Chondrocyte (in vitro differentiated cells): ENCODE results near the gene UTS2. TPM values are rescaled to one million over a fixed set of nuclear protein-coding genes. Genes with fewer than 3 reads are reported as not detected.

Experiments used
- DNase-seq: peaks from one replicate; pipeline ENCODE4 v3.0.0; 2021; ENCODE audit warnings: mixed read lengths, low spot score
- H3K27ac Mint-ChIP-seq: one replicate; pipeline ENCODE4 v1.8.0; 2021; ENCODE audit warnings: mild to moderate bottlenecking, moderate library complexity, mixed read lengths; ENCODE audit not compliant: unreplicated experiment
- H3K27me3 Mint-ChIP-seq: 2 replicates; pipeline ENCODE4 v1.8.0; 2021; ENCODE audit warnings: low read depth, mixed read lengths
- H3K36me3 Mint-ChIP-seq: 2 replicates; pipeline ENCODE4 v1.8.0; 2021; ENCODE audit warnings: low read depth, mixed read lengths
- H3K4me1 Mint-ChIP-seq: 2 replicates; pipeline ENCODE4 v1.8.0; 2021; ENCODE audit warnings: low read depth, mild to moderate bottlenecking, mixed read lengths
- H3K4me3 Mint-ChIP-seq: one replicate; pipeline ENCODE4 v1.8.0; 2021; ENCODE audit warnings: mild to moderate bottlenecking, moderate library complexity, mixed read lengths; ENCODE audit not compliant: unreplicated experiment
- H3K9me3 Mint-ChIP-seq: 2 replicates; pipeline ENCODE4 v1.8.0; 2021; ENCODE audit warnings: low read depth, mixed read lengths
- total RNA-seq: library from RNA; stranded (reverse); gene quantifications from 3 replicates; pipeline ENCODE4 v1.2.1, GENCODE V29; 2021
- TF ChIP-seq, protein P1 (sequence below): fragments of 200-600 bp; sonication (generic); IDR thresholded peaks from 2 replicates; pipeline ENCODE4 v1.5.0; 2021; ENCODE audit warnings: antibody characterized with exemption, mild to moderate bottlenecking, moderate library complexity

UTS2 gene
- total RNA-seq, 1 donor from 2014 or later = not detected

DNA sequence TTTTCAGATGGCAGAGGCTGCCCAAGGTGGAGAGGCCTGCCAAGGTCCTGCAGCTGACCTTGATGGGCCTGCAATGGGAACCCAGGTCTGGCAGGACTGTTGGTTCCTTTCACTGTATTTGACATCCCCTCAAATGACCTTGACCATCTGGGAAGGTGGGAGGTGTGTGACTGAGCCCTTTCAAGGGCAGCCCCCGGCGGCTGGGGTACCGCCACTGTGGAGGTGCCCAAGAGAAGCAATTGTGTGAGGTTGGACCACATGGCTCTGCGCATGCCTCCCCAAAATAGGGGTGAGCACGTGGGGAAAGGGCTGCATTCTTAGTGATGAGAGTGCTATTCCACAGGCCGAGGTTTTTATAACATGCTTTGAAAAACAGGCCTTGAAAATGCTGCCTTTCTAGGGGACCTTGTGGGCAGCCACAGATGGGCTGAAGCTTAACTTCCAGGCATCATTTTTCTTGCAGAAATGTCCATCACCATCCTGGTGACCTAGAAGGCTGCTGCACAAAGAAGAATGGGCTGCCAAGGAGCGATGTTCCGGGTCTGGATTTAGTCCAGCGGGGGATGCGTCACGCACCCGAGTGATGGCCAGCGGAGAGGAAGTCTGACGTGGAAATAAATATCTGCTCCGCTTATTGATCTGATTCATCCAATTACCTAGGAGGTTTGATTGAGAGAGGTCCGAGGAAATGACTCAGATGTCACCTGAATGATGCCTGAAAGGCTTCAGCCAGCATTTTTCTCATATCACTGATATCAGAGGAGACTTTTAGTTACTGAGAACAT lies 16.5 kb upstream of the UTS2 start:
- no peak overlapping the region for H3K4me3 Mint-ChIP-seq
- peaks cover 6% of the 10 kb centered on the region for H3K27me3 Mint-ChIP-seq
- DNase-seq = no peak
- H3K36me3 Mint-ChIP-seq = peaks cover 5% of the 10 kb centered on the region
- H3K9me3 Mint-ChIP-seq = peaks cover 9% of the 10 kb centered on the region
- H3K4me1 Mint-ChIP-seq = no peaks in the 10 kb centered on the region
- TF ChIP-seq, protein P1, sequence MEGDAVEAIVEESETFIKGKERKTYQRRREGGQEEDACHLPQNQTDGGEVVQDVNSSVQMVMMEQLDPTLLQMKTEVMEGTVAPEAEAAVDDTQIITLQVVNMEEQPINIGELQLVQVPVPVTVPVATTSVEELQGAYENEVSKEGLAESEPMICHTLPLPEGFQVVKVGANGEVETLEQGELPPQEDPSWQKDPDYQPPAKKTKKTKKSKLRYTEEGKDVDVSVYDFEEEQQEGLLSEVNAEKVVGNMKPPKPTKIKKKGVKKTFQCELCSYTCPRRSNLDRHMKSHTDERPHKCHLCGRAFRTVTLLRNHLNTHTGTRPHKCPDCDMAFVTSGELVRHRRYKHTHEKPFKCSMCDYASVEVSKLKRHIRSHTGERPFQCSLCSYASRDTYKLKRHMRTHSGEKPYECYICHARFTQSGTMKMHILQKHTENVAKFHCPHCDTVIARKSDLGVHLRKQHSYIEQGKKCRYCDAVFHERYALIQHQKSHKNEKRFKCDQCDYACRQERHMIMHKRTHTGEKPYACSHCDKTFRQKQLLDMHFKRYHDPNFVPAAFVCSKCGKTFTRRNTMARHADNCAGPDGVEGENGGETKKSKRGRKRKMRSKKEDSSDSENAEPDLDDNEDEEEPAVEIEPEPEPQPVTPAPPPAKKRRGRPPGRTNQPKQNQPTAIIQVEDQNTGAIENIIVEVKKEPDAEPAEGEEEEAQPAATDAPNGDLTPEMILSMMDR = no peak
- no peak overlapping the region for H3K27ac Mint-ChIP-seq

DNA sequence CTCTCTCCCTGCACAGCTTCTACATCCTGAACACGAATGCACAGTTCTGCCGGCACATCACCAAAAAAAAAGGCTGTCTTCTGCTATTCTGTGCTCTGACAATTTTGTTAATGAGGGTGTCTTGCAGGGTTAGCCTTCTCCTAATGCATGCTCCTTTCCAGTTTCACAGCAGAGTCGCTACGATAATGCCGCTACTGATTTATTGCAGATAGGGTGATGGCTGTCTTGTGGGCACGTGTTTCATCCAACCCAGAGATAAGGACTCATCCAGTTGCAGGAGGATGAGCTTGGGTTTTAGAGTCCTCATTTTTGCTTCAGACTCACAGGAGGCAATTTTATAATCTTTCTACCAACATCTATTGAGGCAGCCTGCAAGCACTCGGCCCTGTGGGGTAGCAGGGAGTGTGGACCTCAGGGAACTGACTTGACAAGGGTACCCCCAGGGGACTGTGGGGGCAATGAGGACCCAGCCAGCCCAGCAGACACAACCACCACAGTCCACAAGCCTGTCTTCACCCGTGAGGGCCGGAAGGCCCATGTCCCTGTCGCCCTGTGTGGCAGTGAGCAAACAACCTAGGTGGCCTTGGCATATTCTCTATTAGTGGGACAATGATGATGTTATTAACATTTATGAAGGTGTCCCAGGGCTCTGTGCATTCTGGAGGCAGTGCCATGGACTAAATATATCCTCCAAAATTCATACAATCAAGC lies 15.4 kb upstream of the UTS2 start:
- Mint-ChIP-seq H3K9me3 (peaks cover 9% of the 10 kb centered on the region), H3K36me3 (peaks cover 5% of the 10 kb centered on the region), H3K27ac (no peak overlapping the region), H3K4me3 (no peak overlapping the region), H3K4me1 (no peaks in the 10 kb centered on the region), H3K27me3 (peaks cover 2% of the 10 kb centered on the region)
- DNase-seq = no peak
- TF ChIP-seq, protein P1 = no peak

- Mint-ChIP-seq H3K36me3 (peaks cover 5% of the 10 kb centered on the region), H3K9me3 (peaks cover 9% of the 10 kb centered on the region), H3K4me1 (no peaks in the 10 kb centered on the region), H3K4me3 (no peak overlapping the region), H3K27me3 (peaks cover 2% of the 10 kb centered on the region), H3K27ac (no peak overlapping the region)
- TF ChIP-seq, protein P1 = no peak
- no peak for DNase-seq
Observed at GRCh38 chr1:7865978-7866377, 13.1 kb upstream of the UTS2 start.

DNA sequence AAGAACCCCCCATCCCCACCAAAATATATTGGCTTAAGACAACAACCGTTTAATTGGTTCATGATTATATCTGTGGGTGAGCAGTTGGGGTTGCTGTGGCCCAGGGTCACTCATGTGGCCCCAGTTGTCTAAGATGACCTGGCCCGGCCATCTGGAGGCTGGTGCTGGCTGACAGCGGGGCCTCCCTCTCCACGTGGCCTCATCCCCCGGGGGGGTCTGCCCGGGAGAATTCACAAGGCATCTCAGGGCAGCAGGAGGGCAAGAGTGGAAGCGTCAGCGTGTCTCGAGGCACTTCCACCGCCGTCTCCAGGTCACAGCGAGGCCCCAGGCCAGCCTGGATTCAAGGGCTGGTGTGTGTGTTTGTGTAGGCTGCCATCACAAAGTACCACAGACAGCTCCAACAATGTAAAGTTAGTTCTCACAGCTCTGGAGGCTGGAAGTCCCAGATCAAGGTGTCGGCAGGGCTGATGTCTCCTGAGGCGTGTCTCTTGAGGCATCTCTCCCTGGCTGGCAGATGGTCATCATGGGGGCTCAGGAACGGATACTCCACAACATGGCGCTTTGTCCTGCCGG lies 11.0 kb upstream of the UTS2 start:
- H3K27me3 Mint-ChIP-seq = peaks cover 2% of the 10 kb centered on the region
- no peak overlapping the region for H3K4me3 Mint-ChIP-seq
- DNase-seq = no peak
- H3K27ac Mint-ChIP-seq = no peak overlapping the region
- no peaks in the 10 kb centered on the region for H3K4me1 Mint-ChIP-seq
- TF ChIP-seq, protein P1 = no peak
- H3K36me3 Mint-ChIP-seq = peaks cover 1% of the 10 kb centered on the region
- H3K9me3 Mint-ChIP-seq = no peaks in the 10 kb centered on the region
